C4-2B (cell line): ENCODE data around the gene MED25.

Experiments used
- ZFX ChIP-seq: fragments of 450-650 bp; IDR thresholded peaks from 2 replicates; pipeline ENCODE4 v1.6.1; 2017
- TF ChIP-seq, protein P1 (sequence below): fragments of 450-650 bp; conservative IDR thresholded peaks from 2 replicates; pipeline ENCODE4 v1.5.1; 2017; ENCODE audit warnings: mild to moderate bottlenecking

GRCh38 chr19:49776371-49776764, 41.7 kb upstream of the MED25 start:
- TF ChIP-seq, protein P1, sequence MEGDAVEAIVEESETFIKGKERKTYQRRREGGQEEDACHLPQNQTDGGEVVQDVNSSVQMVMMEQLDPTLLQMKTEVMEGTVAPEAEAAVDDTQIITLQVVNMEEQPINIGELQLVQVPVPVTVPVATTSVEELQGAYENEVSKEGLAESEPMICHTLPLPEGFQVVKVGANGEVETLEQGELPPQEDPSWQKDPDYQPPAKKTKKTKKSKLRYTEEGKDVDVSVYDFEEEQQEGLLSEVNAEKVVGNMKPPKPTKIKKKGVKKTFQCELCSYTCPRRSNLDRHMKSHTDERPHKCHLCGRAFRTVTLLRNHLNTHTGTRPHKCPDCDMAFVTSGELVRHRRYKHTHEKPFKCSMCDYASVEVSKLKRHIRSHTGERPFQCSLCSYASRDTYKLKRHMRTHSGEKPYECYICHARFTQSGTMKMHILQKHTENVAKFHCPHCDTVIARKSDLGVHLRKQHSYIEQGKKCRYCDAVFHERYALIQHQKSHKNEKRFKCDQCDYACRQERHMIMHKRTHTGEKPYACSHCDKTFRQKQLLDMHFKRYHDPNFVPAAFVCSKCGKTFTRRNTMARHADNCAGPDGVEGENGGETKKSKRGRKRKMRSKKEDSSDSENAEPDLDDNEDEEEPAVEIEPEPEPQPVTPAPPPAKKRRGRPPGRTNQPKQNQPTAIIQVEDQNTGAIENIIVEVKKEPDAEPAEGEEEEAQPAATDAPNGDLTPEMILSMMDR, result no peak
- TF ChIP-seq ZFX, result no peak
